HEK293 (cell line): ENCODE results near the gene CENPV.

Experiments
- CTCF ChIP-seq: fragments of 450-650 bp; formaldehyde crosslinking; IDR thresholded peaks from 2 replicates; pipeline ENCODE4 v1.5.1; 2016; ENCODE audit warnings: missing biosample characterization, missing genetic modification characterization
- GFI1B ChIP-seq: fragments of 450-650 bp; formaldehyde crosslinking; IDR thresholded peaks from 2 replicates; pipeline ENCODE4 v1.5.1; 2016; ENCODE audit warnings: missing biosample characterization, missing genetic modification characterization
- SALL2 ChIP-seq: fragments of 450-650 bp; formaldehyde crosslinking; IDR thresholded peaks from 2 replicates; pipeline ENCODE4 v1.5.0; 2017; ENCODE audit warnings: missing biosample characterization, mild to moderate bottlenecking, missing genetic modification characterization, borderline replicate concordance
- TCF7L2 ChIP-seq: IDR thresholded peaks from 2 replicates; pipeline ENCODE4 v1.6.1; 2011; ENCODE audit warnings: low read depth, mild to moderate bottlenecking, inconsistent platforms, low read length, moderate library complexity, borderline replicate concordance
- ZNF121 ChIP-seq: fragments of 450-650 bp; formaldehyde crosslinking; IDR thresholded peaks from 2 replicates; pipeline ENCODE4 v1.5.1; 2016; ENCODE audit warnings: missing biosample characterization, missing genetic modification characterization
- ZNF140 ChIP-seq: fragments of 450-650 bp; formaldehyde crosslinking; IDR thresholded peaks from 2 replicates; pipeline ENCODE4 v1.5.1; 2016; ENCODE audit warnings: missing biosample characterization, missing genetic modification characterization
- TF ChIP-seq, protein P1 (sequence below): fragments of 450-650 bp; formaldehyde crosslinking; IDR thresholded peaks from 2 replicates; pipeline ENCODE4 v1.5.1; 2016; ENCODE audit warnings: missing biosample characterization, missing genetic modification characterization, low read depth

- TF ChIP-seq SALL2 (tag by site-specific recombination) (no peak), GFI1B (tag by site-specific recombination) (no peak), ZNF140 (tag by site-specific recombination) (no peak), CTCF (tag by site-specific recombination) (no peak), ZNF121 (tag by site-specific recombination) (no peak), TCF7L2 (no peak)
- TF ChIP-seq, protein P1, sequence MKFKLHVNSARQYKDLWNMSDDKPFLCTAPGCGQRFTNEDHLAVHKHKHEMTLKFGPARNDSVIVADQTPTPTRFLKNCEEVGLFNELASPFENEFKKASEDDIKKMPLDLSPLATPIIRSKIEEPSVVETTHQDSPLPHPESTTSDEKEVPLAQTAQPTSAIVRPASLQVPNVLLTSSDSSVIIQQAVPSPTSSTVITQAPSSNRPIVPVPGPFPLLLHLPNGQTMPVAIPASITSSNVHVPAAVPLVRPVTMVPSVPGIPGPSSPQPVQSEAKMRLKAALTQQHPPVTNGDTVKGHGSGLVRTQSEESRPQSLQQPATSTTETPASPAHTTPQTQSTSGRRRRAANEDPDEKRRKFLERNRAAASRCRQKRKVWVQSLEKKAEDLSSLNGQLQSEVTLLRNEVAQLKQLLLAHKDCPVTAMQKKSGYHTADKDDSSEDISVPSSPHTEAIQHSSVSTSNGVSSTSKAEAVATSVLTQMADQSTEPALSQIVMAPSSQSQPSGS (tag by site-specific recombination), result no peak
Observed at GRCh38 chr17:16384557-16384956, 31.3 kb upstream of the CENPV start.
